Stimulated activated CD8-positive, alpha-beta memory T cell treated with anti-CD3 and anti-CD28 coated beads, Interleukin-15, amount 100 ng/mL, for 4 hours (primary cell): ENCODE results near the gene SLC35F3.
"Not testable (repeated sequence)": the region's sequence is repeated elsewhere in the genome, so short reads cannot be mapped to it uniquely, and the experiment has no call there.

ENCODE experiments used
- DNase-seq, 2 donors: peaks; one replicate each; pipeline ENCODE4 v3.0.0-alpha.2; 2020; ENCODE audit warnings: low read depth in 2 of 2

Gene SLC35F3

GRCh38 chr1:234103198-234103597, 198.7 kb downstream of the SLC35F3 start:
- no peak for DNase-seq

GRCh38 chr1:234106032-234106431, 201.6 kb downstream of the SLC35F3 start:
- DNase-seq, result no peak

DNA sequence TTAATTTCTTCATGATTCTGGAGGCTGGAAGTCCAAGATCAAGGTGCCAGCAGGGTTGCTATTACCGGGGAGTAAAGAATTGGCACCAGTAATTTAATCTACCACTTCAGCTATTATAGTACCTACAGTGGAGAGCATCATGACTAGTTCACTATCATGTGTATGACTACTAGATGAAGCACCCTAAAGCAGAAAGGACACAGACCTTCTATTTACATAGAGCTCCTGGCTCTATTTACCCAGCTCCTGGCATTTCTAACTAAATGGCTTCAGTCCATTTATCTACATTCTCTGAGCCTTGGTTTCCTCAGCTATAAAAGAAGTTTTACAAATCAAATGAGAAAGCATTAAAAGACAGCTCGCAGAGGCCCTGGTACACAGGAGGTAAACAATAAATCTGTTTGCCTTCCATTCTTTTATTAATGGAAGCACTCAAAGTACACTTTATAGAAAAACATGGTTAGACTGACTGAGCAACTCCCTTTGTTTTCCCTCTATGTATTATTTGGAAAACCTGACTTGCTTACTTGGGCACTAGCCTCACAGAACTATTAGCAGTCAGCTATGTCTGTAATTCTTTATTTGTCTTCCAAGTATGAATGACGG, 203.0 kb downstream of the SLC35F3 start:
- no peak for DNase-seq

DNA sequence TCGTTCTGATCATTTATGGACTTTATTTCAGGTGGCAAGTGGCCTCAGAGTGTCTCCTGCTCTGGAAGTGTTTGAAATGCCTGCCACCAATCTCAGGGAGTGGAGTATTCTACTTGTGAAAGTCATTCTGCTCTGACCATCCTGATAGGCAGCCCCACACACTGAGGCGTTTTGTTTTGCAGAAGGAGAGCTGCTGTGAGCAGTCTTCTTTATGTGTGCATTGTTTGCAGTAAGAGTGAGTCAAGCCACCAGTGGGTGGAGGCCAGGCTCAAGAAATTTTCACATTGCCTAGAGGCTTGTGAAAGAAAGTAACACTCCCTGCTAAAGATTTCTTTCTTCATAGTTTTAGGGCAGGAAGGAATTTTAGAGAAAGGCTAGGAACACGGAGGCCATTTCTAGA, 204.4 kb downstream of the SLC35F3 start:
- no peak for DNase-seq

- DNase-seq, result no peak
These were observed 205.4 kb downstream of the SLC35F3 start for GRCh38 chr1:234109840-234110239.

- no peak for DNase-seq
These were observed 207.1 kb downstream of the SLC35F3 start for GRCh38 chr1:234111458-234112142.

GRCh38 chr1:234114648-234115307, 210.3 kb downstream of the SLC35F3 start:
- DNase-seq, result no peak

DNA sequence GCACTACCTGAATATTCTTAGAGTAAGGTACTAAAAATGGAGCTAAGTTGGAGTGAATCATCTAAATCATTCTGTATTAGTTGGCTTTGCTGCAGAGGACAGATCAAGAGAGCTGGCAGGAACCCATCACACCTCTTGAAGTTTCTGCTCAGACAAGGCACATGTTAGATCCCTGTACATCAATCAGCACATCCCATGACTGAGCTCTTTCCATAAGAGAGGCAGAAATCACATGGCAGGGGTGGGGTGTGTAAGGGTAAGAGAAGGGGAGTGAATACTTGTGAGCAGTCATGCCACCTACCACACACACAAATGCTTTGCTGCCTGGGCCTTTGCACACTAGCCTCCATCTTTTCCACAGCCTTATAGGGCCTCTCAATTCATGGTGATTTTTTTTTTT, 214.4 kb downstream of the SLC35F3 start:
- DNase-seq, result no peak

DNA sequence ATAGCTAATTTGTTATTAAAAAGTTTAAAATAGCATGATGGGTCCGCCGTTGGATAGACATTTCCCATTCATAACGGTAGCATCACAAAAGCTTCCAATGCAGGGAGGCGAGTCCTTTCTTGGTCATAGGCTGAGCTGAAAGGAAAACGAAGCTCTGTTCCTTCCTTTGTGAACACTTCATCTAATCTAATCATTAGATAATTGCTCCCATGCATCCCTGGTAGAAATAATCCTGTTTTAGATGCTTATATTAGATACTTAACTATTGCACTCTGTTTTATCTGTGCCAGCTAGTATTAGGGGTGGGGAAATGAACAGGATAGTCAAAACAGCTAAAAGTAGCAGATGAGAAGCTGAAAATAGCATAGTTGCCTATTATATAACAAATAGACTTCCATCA, 215.0 kb downstream of the SLC35F3 start:
- DNase-seq, result no peak

- DNase-seq, result no peak
These were observed 216.0 kb downstream of the SLC35F3 start for GRCh38 chr1:234120327-234120944.

- DNase-seq, result not testable (repeated sequence)
These were observed 217.2 kb downstream of the SLC35F3 start for GRCh38 chr1:234121659-234122058.

DNA sequence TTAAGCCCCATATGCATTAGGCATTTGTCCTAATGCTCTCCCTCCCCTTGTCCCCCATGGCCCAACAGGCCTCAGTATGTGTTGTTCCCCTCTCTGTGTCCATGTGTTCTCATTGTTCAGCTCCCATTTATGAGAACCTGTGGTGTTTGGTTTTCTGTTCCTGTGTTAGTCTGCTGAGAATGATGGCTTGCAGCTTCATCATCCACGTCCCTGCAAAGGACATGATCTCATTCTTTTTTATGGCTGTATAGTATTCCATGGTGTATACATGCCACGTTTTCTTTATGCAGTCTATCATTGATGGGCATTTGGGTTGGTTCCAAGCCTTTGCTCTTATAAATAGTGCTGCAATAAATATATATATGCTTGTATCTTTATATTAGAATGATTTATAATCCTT, 218.1 kb downstream of the SLC35F3 start:
- DNase-seq, result not testable (repeated sequence)

DNA sequence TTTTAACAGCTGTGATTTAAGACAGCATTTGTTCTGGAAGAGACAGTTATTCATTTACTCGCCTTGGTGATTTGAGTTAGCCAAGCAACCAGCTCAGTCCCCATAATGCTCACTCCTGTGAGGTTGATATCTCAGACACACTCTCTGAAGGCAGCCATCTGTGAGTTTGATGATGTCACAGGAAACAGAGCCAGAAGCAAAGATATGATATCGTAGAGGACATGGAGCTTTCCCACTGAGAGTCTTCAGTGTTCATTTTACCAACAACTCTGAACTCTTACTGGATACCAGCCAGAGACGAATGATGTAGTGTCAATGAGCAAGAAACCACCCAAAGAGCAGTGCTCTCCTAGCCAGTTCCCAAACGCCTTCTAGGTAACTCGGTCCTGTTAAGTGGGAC, 219.4 kb downstream of the SLC35F3 start:
- no peak for DNase-seq

DNA sequence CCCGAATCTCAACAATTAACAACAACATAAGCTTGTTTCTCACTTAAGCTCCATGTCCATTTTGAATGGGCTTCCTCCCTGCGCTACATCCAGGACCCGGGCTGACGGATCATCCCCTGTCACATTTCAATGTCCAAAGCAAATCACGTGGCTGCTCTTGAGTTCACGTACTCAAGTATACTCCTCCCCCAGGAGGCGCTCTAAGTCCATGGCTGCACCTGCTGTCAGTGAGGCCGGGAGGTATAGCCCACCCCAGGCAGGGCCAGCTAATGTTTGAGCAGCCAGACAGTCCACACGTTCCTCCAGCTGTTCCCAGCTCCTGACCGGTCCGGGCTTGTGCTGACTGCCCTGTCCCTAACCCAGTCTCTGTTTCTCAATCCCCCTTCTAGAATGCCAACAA, 220.8 kb downstream of the SLC35F3 start:
- DNase-seq, result no peak

- DNase-seq, result no peak
These were observed 221.2 kb downstream of the SLC35F3 start for GRCh38 chr1:234125714-234126113.

- no peak for DNase-seq
These were observed 222.7 kb downstream of the SLC35F3 start for GRCh38 chr1:234127026-234127671.

GRCh38 chr1:234132795-234133194, 228.3 kb downstream of the SLC35F3 start:
- DNase-seq, result no peak

DNA sequence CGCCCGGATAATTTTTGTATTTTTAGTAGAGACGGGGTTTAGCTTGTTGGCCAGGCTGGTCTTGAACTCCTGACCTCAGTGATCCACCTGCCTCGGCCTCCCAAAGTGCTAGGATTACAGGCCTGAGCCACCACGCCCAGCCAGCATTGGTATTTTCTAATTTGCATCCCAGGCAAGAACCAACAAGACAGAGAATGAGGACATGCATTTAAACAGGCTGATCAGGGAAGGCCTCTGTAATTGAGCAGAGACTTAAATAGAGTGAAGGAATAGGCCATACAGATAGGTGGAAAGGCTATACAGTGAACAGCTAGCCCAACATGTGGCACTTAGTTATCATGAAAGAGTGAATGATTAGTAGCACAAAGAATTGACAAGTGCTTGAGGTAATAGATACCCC, 230.4 kb downstream of the SLC35F3 start:
- no peak for DNase-seq

DNA sequence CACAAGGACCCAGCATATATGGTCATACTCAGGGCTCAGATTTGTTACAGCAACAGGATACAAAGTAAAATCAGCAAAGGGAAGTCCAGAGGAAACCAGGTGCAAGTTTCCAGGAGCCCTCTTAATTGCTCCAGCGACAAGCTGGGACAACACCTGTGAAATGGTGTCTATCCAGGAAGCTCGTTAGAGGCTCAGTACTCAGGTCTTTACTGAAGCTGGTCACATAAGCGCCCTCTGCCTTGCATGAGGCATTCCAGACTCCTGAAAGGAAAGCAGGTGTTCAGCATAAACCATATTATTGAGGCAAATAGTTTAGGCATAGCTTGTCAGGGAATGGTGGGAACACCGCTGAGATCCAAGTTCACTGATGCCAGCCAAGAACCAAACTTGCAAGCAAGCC, 231.0 kb downstream of the SLC35F3 start:
- no peak for DNase-seq

GRCh38 chr1:234136073-234136472, 231.6 kb downstream of the SLC35F3 start:
- DNase-seq, result no peak

DNA sequence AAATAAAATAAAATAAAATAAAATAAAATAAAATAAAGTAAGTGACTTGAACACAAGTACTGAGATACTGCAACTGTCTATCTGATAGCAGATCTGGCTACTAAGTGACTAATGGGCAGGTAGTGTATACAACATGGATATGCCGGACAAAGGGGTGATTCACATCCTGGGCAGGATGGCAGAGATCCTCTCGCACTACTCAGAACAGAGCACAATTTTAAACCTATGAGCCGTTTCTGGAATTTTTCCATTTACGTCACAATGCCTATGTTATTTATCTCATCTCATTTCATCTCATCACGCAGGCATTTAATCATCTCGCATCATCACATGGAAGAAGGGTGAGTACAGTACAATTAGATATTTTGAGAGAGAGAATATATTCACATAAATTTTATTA, 235.5 kb downstream of the SLC35F3 start:
- no peak for DNase-seq

DNA sequence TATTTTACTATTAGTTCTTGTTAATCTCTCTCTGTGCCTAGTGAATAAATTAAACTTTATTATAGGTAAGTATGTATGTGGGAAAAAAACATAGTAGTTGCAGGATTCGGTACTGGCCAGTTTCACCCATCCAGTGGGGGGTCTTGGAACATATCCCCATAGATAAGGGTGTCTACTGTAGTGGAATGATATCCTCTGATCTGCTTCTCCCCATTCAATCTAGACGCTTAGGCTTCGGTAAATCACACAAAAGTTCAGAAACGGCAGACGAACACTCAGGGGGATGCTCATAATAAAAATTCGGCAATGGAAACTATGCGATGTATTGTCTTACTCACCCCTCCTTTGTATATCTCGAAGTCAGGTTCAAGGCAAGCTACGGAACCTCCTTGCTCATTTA, 235.9 kb downstream of the SLC35F3 start:
- DNase-seq, result no peak
